A673 (cell line): ENCODE measurements around the gene AIFM2. TPM values are rescaled to one million over a fixed set of nuclear protein-coding genes. Genes with fewer than 3 reads are reported as not detected.

Experiments
- BruUV-seq: library from RNA; stranded (reverse); fragments of 400-500 nt; replicated peaks from 2 replicates; lab custom pipeline; 2021; lab: Mats Ljungman, UMichigan
- CTCF ChIA-PET: fragments of 300-600 bp; sonication (Branson Sonifier 250); formaldehyde crosslinking; loops from one replicate; lab custom pipeline; 2022; ENCODE audit warnings: antibody characterized with exemption; lab: Charles Lee
- POLR2A ChIA-PET: fragments of 300-600 bp; sonication (Branson Sonifier 250); formaldehyde crosslinking; loops from one replicate; lab custom pipeline; 2022; ENCODE audit warnings: antibody characterized with exemption; ENCODE audit not compliant: low non-redundant PET; lab: Charles Lee
- DNase-seq: peaks from one replicate; pipeline ENCODE4 v3.0.0-alpha.2; 2015; ENCODE audit warnings: low spot score
- H3K27ac ChIP-seq: fragments of 200-600 bp; sonication (generic); 2 replicates; pipeline ENCODE4 v1.5.1; 2016; ENCODE audit warnings: mixed run types, low read depth, mild to moderate bottlenecking, mixed read lengths, antibody characterized with exemption, low read length; ENCODE audit not compliant: poor library complexity, severe bottlenecking
- H3K27me3 ChIP-seq: fragments of 200-600 bp; sonication (generic); replicated peaks from 2 replicates; pipeline ENCODE4 v1.6.1; 2017; ENCODE audit warnings: mixed run types, low read depth, mild to moderate bottlenecking, mixed read lengths, antibody characterized with exemption, low read length; ENCODE audit not compliant: insufficient read depth, poor library complexity
- H3K36me3 ChIP-seq: fragments of 200-600 bp; sonication (generic); 2 replicates; pipeline ENCODE4 v1.6.1; 2016; ENCODE audit warnings: mixed run types, mild to moderate bottlenecking, mixed read lengths, antibody characterized with exemption, low read length; ENCODE audit not compliant: insufficient read depth, poor library complexity, severe bottlenecking
- H3K4me1 ChIP-seq: fragments of 200-600 bp; sonication (generic); 2 replicates; pipeline ENCODE4 v1.6.1; 2017; ENCODE audit warnings: mixed run types, mild to moderate bottlenecking, mixed read lengths, antibody characterized with exemption, low read length; ENCODE audit not compliant: insufficient read depth, poor library complexity, severe bottlenecking
- H3K4me3 ChIP-seq: fragments of 200-600 bp; sonication (generic); 2 replicates; pipeline ENCODE4 v1.5.1; 2016; ENCODE audit warnings: low read depth, mixed run types, mild to moderate bottlenecking, mixed read lengths, low read length; ENCODE audit not compliant: poor library complexity, severe bottlenecking
- H3K9me3 ChIP-seq: fragments of 200-600 bp; sonication (generic); 2 replicates; pipeline ENCODE4 v1.6.1; 2016; ENCODE audit warnings: mixed run types, low read depth, mild to moderate bottlenecking, mixed read lengths, antibody characterized with exemption, low read length; ENCODE audit not compliant: poor library complexity, severe bottlenecking
- EZH2 ChIP-seq: fragments of 200-600 bp; sonication (generic); IDR thresholded peaks from 2 replicates; pipeline ENCODE4 v1.6.1; 2017; ENCODE audit warnings: borderline replicate concordance, low read depth, mild to moderate bottlenecking, mixed read lengths, antibody characterized with exemption, low read length; ENCODE audit not compliant: poor library complexity, severe bottlenecking
- intact Hi-C: fragments of 100-400 bp; cut with micrococcal nuclease; formaldehyde crosslinking; loops from one replicate; pipeline ENCODE4 v1.10.0; 2022; ENCODE audit not compliant: unreplicated experiment
- total RNA-seq: library from RNA; stranded (reverse); gene quantifications from 2 replicates; pipeline ENCODE4 v1.2.3, GENCODE V29; 2021
- TF ChIP-seq, protein P1 (sequence below): fragments of 300-800, 200-600 bp; sonication (generic); conservative IDR thresholded peaks from 2 replicates; pipeline ENCODE4 v1.5.1; 2017; ENCODE audit warnings: low read depth, mild to moderate bottlenecking, antibody characterized with exemption, low read length, moderate library complexity, mixed read lengths

The AIFM2 gene
- total RNA-seq, 1 experiment from 2014 or later, result 4.3 TPM

DNA sequence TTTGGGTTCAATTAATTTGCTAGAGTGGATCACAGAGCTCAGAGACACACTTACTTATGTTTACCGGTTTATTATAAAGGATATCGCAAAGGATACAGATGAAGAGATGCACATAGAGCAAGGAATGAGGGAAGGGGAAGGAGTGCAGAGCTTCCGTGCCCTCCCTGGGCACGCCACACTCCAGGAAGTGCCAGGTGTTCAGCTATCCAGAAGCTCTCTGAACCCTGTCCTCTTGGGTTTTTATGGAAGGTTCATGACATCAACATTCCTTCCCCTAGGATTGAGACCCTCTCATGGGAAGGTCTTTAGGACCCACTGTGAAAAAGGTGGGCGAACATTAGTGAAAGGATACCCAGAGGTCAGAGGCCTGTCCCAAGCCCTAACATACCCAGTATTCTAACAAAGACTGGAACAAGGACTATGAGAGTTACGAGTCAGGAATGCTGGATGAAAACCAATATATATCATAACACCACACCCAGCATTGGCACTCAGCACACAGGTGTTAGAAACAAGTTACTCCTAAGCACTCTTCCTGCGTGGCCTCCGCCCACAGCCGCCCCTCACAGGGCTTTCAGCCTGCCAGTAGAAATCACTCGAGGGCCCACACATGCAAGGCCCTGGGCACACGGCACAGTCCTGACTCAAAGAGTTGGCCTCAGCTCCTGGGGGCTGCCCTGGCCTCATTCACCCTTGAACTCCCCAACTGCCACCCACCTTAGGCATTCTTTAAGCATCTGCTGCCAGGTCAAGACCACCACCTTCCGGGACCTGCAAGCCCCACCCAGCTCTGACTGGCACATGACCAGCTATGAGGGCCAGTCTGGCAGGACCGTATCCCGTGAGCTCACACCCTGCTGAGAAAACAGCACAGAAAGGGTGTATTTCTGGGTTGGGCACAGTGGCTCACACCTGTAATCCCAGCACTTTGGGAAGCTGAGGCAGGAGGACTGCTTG, 5.6 kb upstream of the AIFM2 start:
- ChIA-PET POLR2A (no interaction called here), CTCF (no interaction called here)
- H3K9me3 ChIP-seq, result no peaks in the 10 kb centered on the region
- H3K27me3 ChIP-seq, result no peaks in the 10 kb centered on the region
- H3K36me3 ChIP-seq, result peaks cover 22% of the 10 kb centered on the region
- BruUV-seq, result no TSS peak
- TF ChIP-seq EZH2, result no peak
- TF ChIP-seq, protein P1, sequence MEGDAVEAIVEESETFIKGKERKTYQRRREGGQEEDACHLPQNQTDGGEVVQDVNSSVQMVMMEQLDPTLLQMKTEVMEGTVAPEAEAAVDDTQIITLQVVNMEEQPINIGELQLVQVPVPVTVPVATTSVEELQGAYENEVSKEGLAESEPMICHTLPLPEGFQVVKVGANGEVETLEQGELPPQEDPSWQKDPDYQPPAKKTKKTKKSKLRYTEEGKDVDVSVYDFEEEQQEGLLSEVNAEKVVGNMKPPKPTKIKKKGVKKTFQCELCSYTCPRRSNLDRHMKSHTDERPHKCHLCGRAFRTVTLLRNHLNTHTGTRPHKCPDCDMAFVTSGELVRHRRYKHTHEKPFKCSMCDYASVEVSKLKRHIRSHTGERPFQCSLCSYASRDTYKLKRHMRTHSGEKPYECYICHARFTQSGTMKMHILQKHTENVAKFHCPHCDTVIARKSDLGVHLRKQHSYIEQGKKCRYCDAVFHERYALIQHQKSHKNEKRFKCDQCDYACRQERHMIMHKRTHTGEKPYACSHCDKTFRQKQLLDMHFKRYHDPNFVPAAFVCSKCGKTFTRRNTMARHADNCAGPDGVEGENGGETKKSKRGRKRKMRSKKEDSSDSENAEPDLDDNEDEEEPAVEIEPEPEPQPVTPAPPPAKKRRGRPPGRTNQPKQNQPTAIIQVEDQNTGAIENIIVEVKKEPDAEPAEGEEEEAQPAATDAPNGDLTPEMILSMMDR, result no peak
- no peak for DNase-seq
- H3K4me3 ChIP-seq, result no peak overlapping the region
- no peaks in the 10 kb centered on the region for H3K4me1 ChIP-seq
- H3K27ac ChIP-seq, result no peak overlapping the region
- intact Hi-C loops, result no loop called here

- Histone ChIP-seq H3K4me1 (no peaks in the 10 kb centered on the region), H3K27me3 (no peaks in the 10 kb centered on the region), H3K27ac (no peak overlapping the region), H3K36me3 (peaks cover 22% of the 10 kb centered on the region), H3K9me3 (no peaks in the 10 kb centered on the region), H3K4me3 (no peak overlapping the region)
- intact Hi-C loops, result no loop called here
- no TSS peak for BruUV-seq
- TF ChIP-seq, protein P1, result no peak
- no peak for TF ChIP-seq EZH2
- POLR2A ChIA-PET, result interaction anchor here (0.7 to 1.2 kb wide), 2 partner anchors 9 to 12 kb away, joined by 3 to 4 read pairs; partner anchors contain the start of gene TYSND1
- CTCF ChIA-PET, result no interaction called here
- no peak for DNase-seq
Measured at GRCh38 chr10:70137135-70137534, 4.5 kb upstream of the AIFM2 start.

DNA sequence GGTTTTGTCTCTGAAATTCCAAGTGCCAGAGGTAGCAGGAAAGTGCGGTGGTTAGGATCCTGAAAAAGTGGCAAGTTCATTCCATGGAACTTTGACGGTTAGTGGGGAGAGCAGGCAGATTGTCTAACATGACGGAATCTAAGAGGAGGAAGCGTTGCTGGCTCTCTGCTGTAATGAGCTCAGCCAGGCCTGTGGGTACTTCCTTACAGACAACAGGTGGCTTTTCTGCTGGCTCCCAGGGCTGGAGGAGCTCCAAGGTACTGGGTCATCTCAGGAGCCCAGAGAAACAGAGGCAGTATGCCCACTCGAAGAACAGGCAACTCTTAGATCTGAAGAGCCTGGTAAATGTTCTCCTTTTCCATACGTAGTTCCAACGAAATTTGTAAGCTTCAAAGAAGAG, 3.1 kb upstream of the AIFM2 start:
- peaks cover 8% of the 10 kb centered on the region for H3K4me1 ChIP-seq
- BruUV-seq, result no TSS peak
- no peaks in the 10 kb centered on the region for H3K9me3 ChIP-seq
- TF ChIP-seq, protein P1, result no peak
- TF ChIP-seq EZH2, result no peak
- no peak for DNase-seq
- H3K4me3 ChIP-seq, result no peak overlapping the region
- intact Hi-C loops, result no loop called here
- no peaks in the 10 kb centered on the region for H3K27me3 ChIP-seq
- no peak overlapping the region for H3K27ac ChIP-seq
- ChIA-PET CTCF (no interaction called here), POLR2A (interaction anchor here (0.7 to 1.2 kb wide), 2 partner anchors 11 to 201 kb away, joined by 3 to 4 read pairs; partner anchors contain the start of gene TYSND1)
- peaks cover 19% of the 10 kb centered on the region for H3K36me3 ChIP-seq
